ENCODE results near the gene SLC2A4RG. TPM values are rescaled to one million over a fixed set of nuclear protein-coding genes. Genes with fewer than 3 reads are reported as not detected.

SLC2A4RG gene
- total RNA-seq, 2 donors from 2014 or later, result 21.0 to 31.1 TPM

DNA sequence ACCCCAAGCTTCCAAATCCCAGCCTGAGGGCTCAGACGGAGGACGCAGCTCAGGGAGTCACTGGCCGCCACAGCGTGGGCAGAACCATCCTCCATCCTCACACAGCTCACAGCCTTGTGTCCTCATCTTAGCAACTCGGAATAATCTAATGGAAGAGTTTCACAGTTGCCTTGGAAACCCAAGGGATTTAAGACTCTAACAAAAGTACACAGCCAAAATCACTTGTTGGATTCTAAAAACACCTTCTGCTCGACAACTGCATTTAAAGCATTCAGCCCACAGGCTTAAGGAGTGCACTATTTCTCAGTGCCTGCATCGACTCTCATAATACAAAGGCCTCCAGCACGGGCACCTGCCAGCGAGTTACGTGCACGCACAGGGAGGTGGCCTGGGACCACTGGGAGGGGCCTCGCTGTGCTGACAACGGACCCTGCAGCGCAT lies 46.1 kb downstream of the SLC2A4RG start:
- H3K27ac Mint-ChIP-seq, result no peak overlapping the region
- H3K36me3 Mint-ChIP-seq, result no peaks in the 10 kb centered on the region
- ATAC-seq, result no peak

DNA sequence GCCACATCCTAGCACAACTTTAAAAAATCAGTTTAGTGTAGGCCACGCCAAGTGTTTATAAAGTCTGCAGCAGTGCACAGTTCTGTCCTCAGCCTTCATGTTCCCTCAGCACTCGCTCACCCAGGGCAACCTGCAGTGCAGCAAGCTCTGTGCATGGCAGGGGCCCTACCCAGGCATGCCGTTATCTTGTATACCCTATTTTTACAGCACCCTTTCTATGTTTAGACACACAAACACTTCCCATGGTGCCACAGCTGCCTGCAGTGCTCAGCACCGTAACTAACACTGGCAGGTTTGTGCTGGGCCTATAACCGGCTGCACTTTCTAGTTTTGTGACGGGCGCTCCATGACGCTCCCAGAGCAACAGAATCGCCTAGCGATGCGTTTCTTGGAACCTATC lies 47.7 kb downstream of the SLC2A4RG start:
- Mint-ChIP-seq H3K9me3 (no peaks in the 10 kb centered on the region), H3K27me3 (no peaks in the 10 kb centered on the region), H3K4me3 (no peak overlapping the region), H3K4me1 (ENCODE audit: low read depth in 2 of 2) (no peaks in the 10 kb centered on the region), H3K36me3 (no peaks in the 10 kb centered on the region), H3K27ac (no peak overlapping the region)
- peak; percentile 32 for DNase-seq (ENCODE audit: low spot score)
- ATAC-seq, result no peak

More for the DNA sequence above, 46.1 kb downstream of the SLC2A4RG start:
- no peak for DNase-seq (ENCODE audit: low spot score)
- Mint-ChIP-seq H3K4me1 (ENCODE audit: low read depth in 2 of 2) (no peaks in the 10 kb centered on the region), H3K9me3 (no peaks in the 10 kb centered on the region), H3K27me3 (no peaks in the 10 kb centered on the region), H3K4me3 (no peak overlapping the region)

DNA sequence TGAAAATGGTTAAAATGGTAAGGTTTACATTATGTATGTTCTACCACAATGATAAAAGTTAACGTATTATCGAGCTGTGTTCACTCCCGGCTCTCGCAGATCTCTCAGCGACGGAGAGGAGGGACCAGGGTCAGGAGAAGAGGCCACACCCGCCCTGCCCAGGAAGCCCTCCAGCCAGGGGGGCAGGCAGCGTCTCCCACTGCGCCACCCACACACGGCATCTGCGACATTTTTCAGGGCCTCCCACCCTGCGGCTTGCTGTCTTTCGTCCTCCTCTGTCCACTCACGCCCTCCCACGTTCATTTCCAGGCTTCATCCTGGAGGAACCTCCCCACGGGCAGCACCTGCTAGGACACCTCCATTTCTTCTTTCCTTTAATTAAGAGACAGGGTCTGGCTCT lies 48.2 kb downstream of the SLC2A4RG start:
- Mint-ChIP-seq H3K4me3 (no peak overlapping the region), H3K36me3 (no peaks in the 10 kb centered on the region), H3K9me3 (no peaks in the 10 kb centered on the region), H3K27me3 (no peaks in the 10 kb centered on the region), H3K4me1 (ENCODE audit: low read depth in 2 of 2) (no peaks in the 10 kb centered on the region), H3K27ac (no peak overlapping the region)
- ATAC-seq (no peak), DNase-seq (ENCODE audit: low spot score) (peak; percentile 42)

- Mint-ChIP-seq H3K36me3 (no peaks in the 10 kb centered on the region), H3K9me3 (no peaks in the 10 kb centered on the region), H3K27me3 (peaks cover 0 to 1% of the 10 kb centered on the region in 2 donors), H3K4me1 (ENCODE audit: low read depth in 2 of 2) (no peaks in the 10 kb centered on the region), H3K4me3 (no peak overlapping the region), H3K27ac (no peak overlapping the region)
- no peak for ATAC-seq
- peak; percentile 48 for DNase-seq (ENCODE audit: low spot score)
Measured at GRCh38 chr20:63789836-63790571, 50.4 kb downstream of the SLC2A4RG start.

DNA sequence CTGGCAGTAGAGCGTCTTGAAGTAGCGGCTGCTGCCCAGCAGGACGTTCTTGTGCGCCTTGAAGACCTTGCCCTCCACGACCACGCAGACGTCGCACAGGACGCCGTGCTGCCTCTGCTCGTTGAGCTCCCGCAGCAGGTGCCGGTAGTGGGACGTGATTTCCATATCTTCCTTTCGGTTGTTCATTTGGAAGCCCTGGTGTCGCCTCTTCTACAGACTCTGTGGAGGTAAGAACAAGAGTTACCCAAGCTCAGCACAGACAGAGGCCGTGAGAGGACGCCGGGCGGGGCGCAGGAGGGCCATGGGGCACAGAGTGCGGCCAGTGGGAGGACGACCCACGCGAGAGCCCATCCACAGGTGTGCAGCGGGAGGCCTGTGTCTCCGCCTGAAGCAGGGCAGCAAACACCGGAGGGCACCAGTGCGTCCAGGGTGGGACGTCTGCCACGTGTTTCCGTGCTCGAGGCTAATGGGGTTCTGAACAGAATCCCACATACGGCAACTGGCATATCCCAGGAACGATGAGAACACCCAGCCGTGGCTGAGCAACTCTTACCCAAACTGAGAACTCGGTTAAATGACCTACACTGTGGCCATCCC lies 51.1 kb downstream of the SLC2A4RG start:
- peak; percentile 51 for DNase-seq (ENCODE audit: low spot score)
- no peak for ATAC-seq
- peaks cover 0 to 3% of the 10 kb centered on the region in 2 donors for H3K27me3 Mint-ChIP-seq
- peaks cover 0 to under 1% of the 10 kb centered on the region in 2 donors for H3K4me1 Mint-ChIP-seq (ENCODE audit: low read depth in 2 of 2)
- no peak overlapping the region for H3K4me3 Mint-ChIP-seq
- no peaks in the 10 kb centered on the region for H3K9me3 Mint-ChIP-seq
- no peak overlapping the region for H3K27ac Mint-ChIP-seq
- no peaks in the 10 kb centered on the region for H3K36me3 Mint-ChIP-seq

GRCh38 chr20:63791497-63792156 lies 52.1 kb downstream of the SLC2A4RG start:
- peak; percentile 44 for DNase-seq (ENCODE audit: low spot score)
- no peak for ATAC-seq
- Mint-ChIP-seq H3K4me3 (no peak overlapping the region), H3K4me1 (ENCODE audit: low read depth in 2 of 2) (peaks cover 0 to 3% of the 10 kb centered on the region in 2 donors), H3K27ac (no peak overlapping the region), H3K36me3 (no peaks in the 10 kb centered on the region), H3K27me3 (peaks cover 0 to 3% of the 10 kb centered on the region in 2 donors), H3K9me3 (no peaks in the 10 kb centered on the region)

GRCh38 chr20:63792866-63793265 lies 53.3 kb downstream of the SLC2A4RG start:
- ATAC-seq, result no peak
- Mint-ChIP-seq H3K27me3 (peaks cover 0 to 3% of the 10 kb centered on the region in 2 donors), H3K4me3 (no peak overlapping the region), H3K4me1 (ENCODE audit: low read depth in 2 of 2) (peaks cover 0 to 3% of the 10 kb centered on the region in 2 donors), H3K36me3 (no peaks in the 10 kb centered on the region), H3K27ac (no peak overlapping the region), H3K9me3 (no peaks in the 10 kb centered on the region)
- DNase-seq (ENCODE audit: low spot score), result peak; percentile 29

Other genes with a start within 250 kb of the SLC2A4RG start
- gene EEF1A2, start 240.7 kb upstream of the SLC2A4RG start, total RNA-seq, result 1 to 10 TPM; 3.1 to 6.1 TPM
- 10 to 100 TPM; 66.4 to 96.9 TPM for gene PPDPF, start 219.0 kb upstream of the SLC2A4RG start, total RNA-seq
- under 1 TPM in 1 of 2 donors, not detected in 1; 0.19 TPM for gene PTK6, start 202.4 kb upstream of the SLC2A4RG start, total RNA-seq
- not detected for gene SRMS, start 192.0 kb upstream of the SLC2A4RG start, total RNA-seq
- gene FNDC11, start 185.6 kb upstream of the SLC2A4RG start, total RNA-seq, result under 1 TPM; 0.31 to 0.39 TPM
- gene HELZ2, start 165.5 kb upstream of the SLC2A4RG start, total RNA-seq, result 10 to 100 TPM; 19.6 to 27.6 TPM
- gene GMEB2, start 112.7 kb upstream of the SLC2A4RG start, total RNA-seq, result 10 to 100 TPM; 14.7 to 15.5 TPM
- gene STMN3, start 86.4 kb upstream of the SLC2A4RG start, total RNA-seq, result 1 to 10 TPM in 1 of 2 donors, under 1 TPM in 1; 0.88 to 3.2 TPM
- 10 to 100 TPM; 32.3 to 76.9 TPM for gene RTEL1, start 81.5 kb upstream of the SLC2A4RG start, total RNA-seq
- gene TNFRSF6B, start 43.1 kb upstream of the SLC2A4RG start, total RNA-seq, result not detected
- gene ARFRP1, start 31.8 kb upstream of the SLC2A4RG start, total RNA-seq, result 10 to 100 TPM; 52.4 to 87.0 TPM
- 10 to 100 TPM; 40.8 to 53.0 TPM for gene ZGPAT, start 31.7 kb upstream of the SLC2A4RG start, total RNA-seq
- 10 to 100 TPM in 1 of 2 donors, 1 to 10 TPM in 1; 9.3 to 15.7 TPM for gene LIME1, start 3.1 kb upstream of the SLC2A4RG start, total RNA-seq
- 1 to 10 TPM in 1 of 2 donors, under 1 TPM in 1; 0.25 to 1.2 TPM for gene ZBTB46, start 91.5 kb downstream of the SLC2A4RG start, total RNA-seq
- not detected for gene ABHD16B, start 121.7 kb downstream of the SLC2A4RG start, total RNA-seq
- gene TPD52L2, start 125.5 kb downstream of the SLC2A4RG start, total RNA-seq, result 10 to 100 TPM; 48.8 to 60.0 TPM
- gene DNAJC5, start 155.3 kb downstream of the SLC2A4RG start, total RNA-seq, result 10 to 100 TPM; 67.6 to 89.1 TPM
- 10 to 100 TPM; 32.6 to 52.9 TPM for gene UCKL1, start 216.6 kb downstream of the SLC2A4RG start, total RNA-seq
- gene ZNF512B, start 230.2 kb downstream of the SLC2A4RG start, total RNA-seq, result 10 to 100 TPM in 1 of 2 donors, 1 to 10 TPM in 1; 9.6 to 13.8 TPM
- 10 to 100 TPM; 33.3 to 33.6 TPM for gene SAMD10, start 239.9 kb downstream of the SLC2A4RG start, total RNA-seq
- gene PRPF6, start 241.4 kb downstream of the SLC2A4RG start, total RNA-seq, result 10 to 100 TPM; 65.9 to 87.7 TPM